HEK293T (cell line): Measurements from ENCODE around the gene SPOPL.

ENCODE experiments used
- FOXA1 ChIP-seq: fragments of 450-650 bp; IDR thresholded peaks from 2 replicates; pipeline ENCODE4 v1.6.1; 2016; ENCODE audit warnings: mild to moderate bottlenecking
- FOXM1 ChIP-seq: fragments of 450-650 bp; IDR thresholded peaks from 2 replicates; pipeline ENCODE4 v1.6.1; 2017; ENCODE audit warnings: mild to moderate bottlenecking, borderline replicate concordance
- L3MBTL2 ChIP-seq: fragments of 450-650 bp; conservative IDR thresholded peaks from 2 replicates; pipeline ENCODE4 v1.6.1; 2016; ENCODE audit warnings: mild to moderate bottlenecking
- NFRKB ChIP-seq: fragments of 450-650 bp; IDR thresholded peaks from 2 replicates; pipeline ENCODE4 v1.6.1; 2016; ENCODE audit warnings: mild to moderate bottlenecking, moderate library complexity

- TF ChIP-seq FOXM1, result no peak
- no peak for TF ChIP-seq FOXA1
- no peak for TF ChIP-seq NFRKB
- TF ChIP-seq L3MBTL2, result no peak
Observed at GRCh38 chr2:138469411-138469810, 32.2 kb upstream of the SPOPL start.
